Right forelimb (tissue), 1 donor: ENCODE results near the gene ULK4.
"Not testable (repeated sequence)": the region's sequence is repeated elsewhere in the genome, so short reads cannot be mapped to it uniquely, and the experiment has no call there.

Experiments used
- DNase-seq: peaks from one replicate; pipeline ENCODE4 v3.0.0-alpha.2; 2018

The ULK4 gene

GRCh38 chr3:41863024-41863423 is 98.9 kb downstream of the ULK4 start:
- DNase-seq = no peak

GRCh38 chr3:41860489-41860888 is 101.4 kb downstream of the ULK4 start:
- DNase-seq = not testable (repeated sequence)

GRCh38 chr3:41854956-41855355 is 106.9 kb downstream of the ULK4 start:
- DNase-seq = no peak

DNA sequence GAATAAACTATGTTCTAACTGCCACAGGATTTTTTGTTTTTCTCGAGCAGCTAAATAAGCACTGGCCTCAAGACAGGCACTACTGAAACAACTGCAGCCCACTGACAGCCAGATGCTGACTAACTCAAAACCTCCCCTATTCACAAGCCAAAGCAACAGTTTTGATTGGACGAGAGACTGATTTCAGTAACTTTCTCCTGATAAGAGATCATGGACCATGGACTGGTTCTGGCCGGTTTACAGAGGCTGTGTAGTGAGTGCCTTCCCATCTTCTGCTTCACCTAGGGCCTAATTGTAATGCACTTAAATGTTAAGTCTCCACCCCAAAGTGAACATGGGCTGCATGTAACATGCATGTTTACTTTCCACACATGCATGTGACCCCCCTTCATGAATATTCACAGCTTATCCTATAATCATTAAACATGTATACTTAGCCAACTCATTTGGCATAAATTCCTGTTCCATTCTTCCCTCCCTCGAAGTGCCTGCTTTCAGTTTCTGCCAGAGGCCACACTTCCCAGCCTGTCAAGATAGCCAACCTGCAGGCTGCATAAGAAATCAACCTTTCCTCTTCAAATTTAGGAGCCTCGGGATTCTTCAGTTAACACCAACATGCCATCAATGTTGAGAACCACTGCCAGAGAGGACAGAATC is 108.2 kb downstream of the ULK4 start:
- no peak for DNase-seq

- DNase-seq = no peak
Observed at GRCh38 chr3:41848753-41849574, 112.9 kb downstream of the ULK4 start.

- no peak for DNase-seq
Observed at GRCh38 chr3:41847679-41848078, 114.2 kb downstream of the ULK4 start.

- DNase-seq = no peak
Observed at GRCh38 chr3:41846850-41847249, 115.1 kb downstream of the ULK4 start.

DNA sequence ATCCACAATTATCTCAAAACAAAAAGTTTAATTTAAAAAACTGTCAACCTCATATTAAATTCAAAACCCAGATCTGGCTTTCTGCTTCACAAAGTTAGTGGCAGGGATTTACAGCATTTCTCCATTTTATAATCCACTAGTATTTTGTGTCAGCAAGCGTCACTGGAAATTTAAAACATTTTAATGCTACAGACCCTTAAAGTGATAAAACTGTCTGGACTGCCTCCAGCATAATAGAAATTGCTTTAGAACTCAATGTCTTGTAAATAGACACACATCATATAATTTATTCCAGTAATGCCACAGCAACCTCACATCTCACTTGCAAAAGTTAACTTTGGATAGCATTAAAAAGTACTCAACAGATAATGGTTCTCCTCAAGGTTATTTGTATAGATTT is 116.1 kb downstream of the ULK4 start:
- no peak for DNase-seq

GRCh38 chr3:41844256-41844655 is 117.6 kb downstream of the ULK4 start:
- not testable (repeated sequence) for DNase-seq

DNA sequence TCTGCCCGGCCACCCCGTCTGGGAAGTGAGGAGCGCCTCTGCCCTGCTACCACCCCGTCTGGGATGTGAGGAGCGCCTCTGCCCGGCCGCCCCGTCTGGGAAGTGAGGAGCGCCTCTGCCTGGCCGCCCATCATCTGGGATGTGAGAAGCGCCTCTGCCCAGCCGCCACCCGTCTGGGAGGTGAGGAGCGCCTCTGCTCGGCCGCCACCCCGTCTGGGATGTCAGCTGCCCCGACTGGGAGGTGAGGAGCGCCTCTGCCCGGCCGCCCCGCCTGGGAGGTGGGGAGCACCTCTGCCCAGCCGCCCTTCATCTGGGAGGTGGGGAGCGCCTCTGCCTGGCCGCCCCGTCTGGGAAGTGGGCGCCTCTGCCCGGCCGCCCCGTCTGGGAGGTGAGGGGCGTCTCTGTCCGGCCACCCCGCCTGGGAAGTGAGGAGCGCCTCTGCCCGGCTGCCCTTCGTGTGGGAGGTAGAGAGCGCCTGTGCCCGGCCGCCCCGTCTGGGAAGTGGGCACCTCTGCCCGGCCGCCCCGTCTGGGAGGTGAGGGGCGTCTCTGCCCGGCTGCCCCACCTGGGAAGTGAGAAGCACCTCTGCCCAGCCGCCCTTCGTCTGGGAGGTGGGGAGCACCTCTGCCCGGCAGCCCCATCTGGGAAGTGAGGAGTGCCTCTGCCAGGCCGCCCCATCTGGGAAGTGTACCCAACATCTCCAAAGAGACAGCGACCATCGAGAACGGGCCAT is 120.8 kb downstream of the ULK4 start:
- DNase-seq = not testable (repeated sequence)

DNA sequence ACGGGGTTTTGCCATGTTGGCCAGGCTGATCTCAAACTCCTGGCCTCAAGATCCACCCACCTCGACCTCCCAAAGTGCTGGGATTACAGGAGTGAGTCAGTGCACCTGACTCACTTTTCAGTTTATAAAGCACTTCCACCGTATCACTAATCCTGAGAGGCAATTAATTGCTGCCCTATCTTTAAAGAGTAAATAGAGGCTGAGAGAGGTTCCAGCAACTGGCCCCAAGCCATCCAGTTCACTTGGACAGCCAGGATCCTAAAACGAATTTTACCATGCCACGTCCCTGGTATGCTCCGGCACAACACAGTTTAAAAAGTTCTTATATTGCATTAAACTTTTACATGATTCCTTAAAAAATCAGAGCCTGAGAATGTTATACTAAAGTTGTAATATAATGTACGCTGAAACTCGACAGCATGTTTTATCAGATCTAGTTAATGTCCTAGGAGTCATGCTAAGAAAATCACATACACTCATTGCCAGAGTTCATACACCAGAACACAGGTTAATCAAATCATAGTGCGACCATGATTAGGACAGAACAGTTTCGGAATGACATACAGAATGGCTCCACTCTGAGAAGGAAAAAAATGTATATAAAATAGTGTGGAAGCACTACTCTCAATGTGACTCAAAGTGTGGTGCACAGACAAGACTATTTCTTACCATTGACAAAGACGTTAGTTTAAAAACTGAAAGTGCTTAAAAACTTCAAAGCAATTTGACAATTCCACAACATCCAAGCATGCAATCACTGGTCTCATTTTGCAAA is 125.4 kb downstream of the ULK4 start:
- DNase-seq = no peak

DNA sequence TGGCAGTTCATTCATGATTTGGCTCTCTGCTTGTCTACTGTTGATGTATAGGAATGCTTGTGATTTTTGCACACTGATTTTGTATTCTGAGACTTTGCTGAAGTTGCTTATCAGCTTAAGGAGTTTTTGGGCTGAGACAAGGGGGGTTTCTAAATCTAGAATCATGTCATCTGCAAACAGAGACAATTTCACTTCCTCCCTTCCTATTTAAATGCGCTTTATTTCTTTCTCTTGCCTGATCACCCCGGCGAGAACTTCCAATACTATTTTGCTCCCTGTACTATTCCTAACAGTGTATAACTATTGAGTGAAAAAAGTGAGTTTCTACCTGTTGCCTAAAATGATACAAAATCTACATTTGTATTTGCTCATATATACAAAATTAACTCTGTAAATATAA is 128.3 kb downstream of the ULK4 start:
- DNase-seq = no peak

DNA sequence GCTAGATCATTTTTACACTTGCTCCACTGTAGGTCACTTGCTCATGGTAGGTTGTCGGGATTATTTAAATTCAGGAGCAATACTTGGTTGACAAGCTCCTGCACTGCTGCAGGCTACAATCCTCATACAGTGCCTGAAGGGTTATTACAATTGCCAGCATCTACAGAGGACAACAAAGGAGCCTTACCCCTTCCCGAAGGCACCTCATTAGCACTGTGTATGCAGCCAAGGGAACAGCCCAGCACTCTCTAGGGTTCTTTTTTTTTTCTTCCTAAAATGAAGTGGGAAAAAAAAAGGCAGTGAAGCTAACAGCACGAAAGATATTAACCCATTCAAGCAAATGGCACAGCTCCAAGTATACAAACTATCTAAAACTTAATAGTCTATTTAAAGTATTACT is 142.7 kb downstream of the ULK4 start:
- DNase-seq = no peak

GRCh38 chr3:41808618-41809017 is 153.3 kb downstream of the ULK4 start:
- DNase-seq = no peak

GRCh38 chr3:41808152-41808551 is 153.8 kb downstream of the ULK4 start:
- DNase-seq = no peak

DNA sequence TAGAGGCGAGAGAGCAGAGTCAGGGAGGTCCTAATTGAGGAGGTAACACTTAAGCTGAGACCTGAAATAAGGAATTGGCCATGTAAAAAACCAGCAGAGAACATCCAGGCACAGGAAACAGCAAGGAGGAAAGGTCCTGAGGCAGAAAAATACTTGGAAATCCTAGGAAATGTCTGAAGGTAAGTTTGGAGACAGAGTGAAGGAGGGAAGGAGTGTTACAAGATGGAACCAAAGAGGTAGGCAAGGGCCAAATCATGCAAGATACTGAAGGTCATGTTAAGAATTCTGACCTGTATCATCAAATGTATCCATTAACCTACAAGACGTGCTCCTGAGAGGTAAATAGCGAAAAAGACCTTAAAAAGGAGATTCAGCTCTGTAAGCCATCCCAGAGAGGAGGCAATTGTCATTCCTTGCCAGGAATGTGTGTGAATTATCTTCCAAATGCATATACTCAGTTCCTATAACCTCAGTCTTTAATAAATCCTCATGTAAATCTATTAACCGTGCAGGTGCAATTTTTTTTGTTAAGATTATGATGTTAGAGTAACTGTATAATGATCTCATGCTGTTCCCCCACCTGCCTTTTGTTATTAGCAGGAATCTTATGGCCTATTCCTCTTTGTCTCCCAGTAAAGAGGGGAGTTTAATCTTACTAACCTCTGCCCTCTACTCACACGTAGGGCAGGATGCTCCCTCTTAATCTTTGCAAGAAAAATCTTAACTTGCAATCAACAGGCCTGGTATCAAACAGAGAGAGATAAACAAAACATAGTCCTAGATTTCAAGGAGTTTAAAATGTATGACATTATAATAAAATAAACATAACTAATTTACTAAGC is 166.9 kb downstream of the ULK4 start:
- no peak for DNase-seq

- no peak for DNase-seq
Observed at GRCh38 chr3:41792806-41793205, 169.1 kb downstream of the ULK4 start.

GRCh38 chr3:41769106-41769505 is 192.8 kb downstream of the ULK4 start:
- no peak for DNase-seq

DNA sequence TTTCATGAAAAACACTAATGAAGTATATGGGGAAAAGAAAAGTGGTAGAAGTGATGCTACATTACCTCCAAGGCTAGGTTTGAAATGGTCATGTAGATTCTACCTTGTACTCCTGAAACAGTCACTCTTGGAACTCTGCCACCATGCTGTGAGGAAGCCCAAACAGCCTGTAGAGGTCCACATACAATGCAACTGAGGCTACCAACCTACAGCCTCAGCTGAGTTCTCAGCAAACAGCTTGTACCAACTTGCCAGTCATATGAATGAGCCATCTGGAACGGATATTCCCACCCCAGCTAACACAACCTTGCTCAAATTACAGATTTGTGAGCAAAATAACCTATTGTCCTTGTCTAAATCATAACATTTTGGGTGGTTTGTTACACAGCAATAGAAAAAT is 193.5 kb downstream of the ULK4 start:
- DNase-seq = no peak

DNA sequence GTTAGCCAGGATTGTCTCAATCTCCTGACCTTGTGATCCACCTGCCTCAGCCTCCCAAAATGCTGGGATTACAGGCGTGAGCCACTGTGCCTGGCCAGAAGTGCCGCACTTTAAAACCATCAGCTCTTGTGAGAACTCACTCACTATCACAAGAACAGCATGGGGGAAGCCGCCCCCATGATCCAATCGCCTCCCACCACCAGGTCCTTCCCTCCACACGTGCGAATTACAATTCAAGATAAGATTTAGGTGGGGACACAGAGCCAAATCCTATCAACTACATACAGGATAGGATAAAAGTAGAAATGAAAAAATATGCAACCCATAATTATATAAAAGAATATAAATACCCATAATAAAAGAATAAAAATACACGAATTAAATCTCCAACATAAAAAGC is 199.0 kb downstream of the ULK4 start:
- DNase-seq = not testable (repeated sequence)

GRCh38 chr3:41753651-41754050 is 208.3 kb downstream of the ULK4 start:
- DNase-seq = no peak

DNA sequence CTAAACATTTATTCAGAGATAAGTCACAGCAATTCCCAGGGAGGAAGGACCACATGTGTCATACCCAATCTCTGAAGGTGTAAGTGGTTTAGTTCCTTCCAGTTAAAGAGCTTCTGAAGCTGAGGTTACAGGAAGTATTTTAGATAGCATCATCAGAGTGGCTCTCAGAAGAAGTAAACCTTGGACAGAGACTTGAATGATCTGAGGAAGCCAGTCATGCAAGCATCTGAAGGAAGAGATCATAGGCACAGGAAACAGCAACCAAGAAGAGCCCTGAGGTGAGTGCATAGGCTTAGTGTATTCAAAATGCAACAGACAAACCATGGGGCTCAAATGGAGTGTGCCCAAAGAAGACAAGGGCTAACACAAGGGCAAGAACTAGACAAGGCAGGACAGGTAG is 210.3 kb downstream of the ULK4 start:
- no peak for DNase-seq
